HG03342 (cell line): ENCODE data around the gene TMEM109.
A peak's percentile ranks its signal among the peaks of the same experiment; 100 is the strongest.

Experiments
- ATAC-seq: cut with Tn5 transposase; IDR thresholded peaks from one replicate; pipeline ENCODE4 v1.9.1; 2021; ENCODE audit warnings: mild to moderate bottlenecking, moderate library complexity; ENCODE audit not compliant: unreplicated experiment

The TMEM109 gene

GRCh38 chr11:60960405-60960804 lies 46.4 kb downstream of the TMEM109 start:
- no peak for ATAC-seq

- ATAC-seq: no peak
These were observed 50.8 kb downstream of the TMEM109 start for GRCh38 chr11:60964801-60965200.

- no peak for ATAC-seq
These were observed 52.9 kb downstream of the TMEM109 start for GRCh38 chr11:60966890-60967289.

- ATAC-seq: no peak
These were observed 54.3 kb downstream of the TMEM109 start for GRCh38 chr11:60968223-60968622.

GRCh38 chr11:60970369-60970774 lies 56.4 kb downstream of the TMEM109 start:
- ATAC-seq: peak; percentile 66

GRCh38 chr11:60970890-60971289 lies 56.9 kb downstream of the TMEM109 start:
- no peak for ATAC-seq

- no peak for ATAC-seq
These were observed 57.6 kb downstream of the TMEM109 start, which contains the start of gene CD6 for GRCh38 chr11:60971520-60971919. Gene CD6 (plus strand): TSS chr11:60971680. CDS start chr11:60971866, 186 bp downstream.

GRCh38 chr11:60972182-60973030 lies 58.4 kb downstream of the TMEM109 start:
- ATAC-seq: no peak
